GM21825 (cell line): Measurements from ENCODE around the gene CYP3A7.
"Not testable (repeated sequence)": the region's sequence is repeated elsewhere in the genome, so short reads cannot be mapped to it uniquely, and the experiment has no call there.

Source experiments
- ATAC-seq: cut with Tn5 transposase; IDR thresholded peaks from one replicate; pipeline ENCODE4 v1.9.1; 2021; ENCODE audit warnings: mild to moderate bottlenecking, moderate library complexity; ENCODE audit not compliant: unreplicated experiment

CYP3A7 gene

GRCh38 chr7:99674995-99675742 is 59.8 kb downstream of the CYP3A7 start:
- ATAC-seq = no peak

DNA sequence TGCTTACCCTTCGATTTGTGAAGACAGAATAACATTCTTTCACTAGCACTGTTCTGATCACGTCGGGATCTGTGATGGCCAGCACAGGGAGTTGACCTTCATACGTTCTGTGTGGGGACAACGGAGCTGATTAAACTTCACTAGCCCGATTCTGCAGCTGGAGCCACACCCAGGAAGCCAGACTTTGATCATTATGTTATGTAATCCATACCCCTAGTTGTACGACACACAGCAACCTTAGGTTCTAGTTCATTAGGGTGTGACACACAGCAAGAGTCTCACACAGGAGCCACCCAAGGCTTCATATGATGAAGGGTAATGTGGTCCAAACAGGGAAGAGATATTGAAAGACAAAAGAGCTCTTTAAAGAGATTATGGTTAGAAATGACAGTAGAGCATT is 62.4 kb downstream of the CYP3A7 start:
- ATAC-seq = no peak

DNA sequence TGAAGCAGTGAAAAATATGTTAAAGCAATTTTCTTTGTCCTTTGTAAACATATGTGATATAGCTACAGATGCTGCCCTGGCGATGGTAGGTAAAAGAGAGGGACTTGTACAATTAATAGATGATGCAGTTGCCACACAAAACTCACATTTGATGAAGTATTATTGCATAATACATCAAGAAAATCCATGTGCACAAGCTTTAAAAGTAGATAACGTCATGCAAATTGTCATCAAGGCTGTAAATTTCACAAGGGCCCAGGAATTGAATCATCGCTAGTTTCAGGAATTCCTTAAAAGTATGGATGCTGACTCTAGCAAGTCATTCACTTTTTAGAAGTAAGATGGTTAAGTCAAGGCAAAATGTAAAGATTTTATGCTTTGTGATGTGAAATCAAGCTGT is 65.2 kb downstream of the CYP3A7 start:
- no peak for ATAC-seq

DNA sequence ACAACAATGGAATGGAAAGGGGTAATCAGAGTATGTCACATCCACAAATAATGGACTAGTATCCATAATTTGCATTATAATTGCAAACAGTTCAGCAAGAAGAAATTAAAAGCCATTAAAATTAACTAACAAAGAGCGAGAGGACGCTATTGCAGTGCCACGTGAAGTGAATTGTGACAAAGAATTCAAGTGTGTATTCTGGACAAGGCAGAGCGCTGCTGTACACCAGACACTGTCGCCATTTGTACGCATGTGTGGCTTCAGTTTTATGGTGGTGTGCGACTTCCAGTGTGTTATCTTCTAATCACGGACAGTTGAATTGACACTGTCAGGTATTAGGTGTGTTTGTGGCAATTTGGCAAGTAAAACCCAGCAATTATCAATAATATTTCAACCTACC is 66.5 kb downstream of the CYP3A7 start:
- ATAC-seq = no peak

GRCh38 chr7:99667179-99667578 is 67.8 kb downstream of the CYP3A7 start:
- ATAC-seq = no peak

DNA sequence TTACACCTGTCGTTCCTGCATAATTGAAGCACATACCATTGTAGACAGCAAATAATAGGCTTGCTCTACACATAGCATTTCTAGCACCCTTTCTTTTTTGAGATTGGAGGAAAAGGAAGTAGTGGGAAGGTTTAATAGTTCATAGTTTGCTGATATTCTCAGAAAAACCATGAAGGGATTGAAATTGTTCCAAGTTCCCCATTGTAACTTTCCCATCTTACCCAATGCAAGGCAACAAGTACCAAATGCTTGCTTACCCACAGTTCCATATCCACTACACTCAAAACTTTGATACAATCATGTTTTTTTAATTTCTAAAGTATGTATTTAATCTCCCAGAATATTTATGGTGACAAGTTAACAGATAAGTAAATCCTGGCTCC is 69.0 kb downstream of the CYP3A7 start:
- no peak for ATAC-seq

GRCh38 chr7:99665312-99666012 is 69.5 kb downstream of the CYP3A7 start:
- ATAC-seq = no peak

GRCh38 chr7:99657879-99658278 is 77.1 kb downstream of the CYP3A7 start:
- ATAC-seq = not testable (repeated sequence)
